ENCODE measurements around the gene ATP2B2. TPM values are rescaled to one million over a fixed set of nuclear protein-coding genes. Genes with fewer than 3 reads are reported as not detected.

The ATP2B2 gene
- total and polyA plus RNA-seq, 9 of the 15 experiments (the other 6 are each of a cell fraction or from before 2014, with no cell fraction given): 0.06 TPM; not detected in 8

DNA sequence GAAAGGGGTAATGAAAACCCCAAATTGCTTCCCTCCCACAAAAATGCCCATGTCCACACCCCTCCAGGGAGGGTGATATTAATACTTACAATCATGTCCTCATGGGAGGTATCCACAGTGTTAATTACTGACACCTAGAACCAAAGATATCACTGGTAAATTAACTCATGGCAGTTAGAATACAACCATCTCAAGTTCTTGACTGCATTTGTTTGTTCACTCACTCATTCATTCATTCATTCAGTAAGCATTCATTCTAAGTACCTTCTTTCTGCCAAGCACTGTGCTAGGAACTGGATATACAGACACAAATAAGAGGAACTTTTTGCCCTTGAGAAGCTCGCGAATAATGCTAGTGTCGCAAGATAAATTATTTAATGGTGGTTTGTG lies 187.4 kb downstream of the ATP2B2 start:
- intact Hi-C loops (cut with micrococcal nuclease): no loop called here

DNA sequence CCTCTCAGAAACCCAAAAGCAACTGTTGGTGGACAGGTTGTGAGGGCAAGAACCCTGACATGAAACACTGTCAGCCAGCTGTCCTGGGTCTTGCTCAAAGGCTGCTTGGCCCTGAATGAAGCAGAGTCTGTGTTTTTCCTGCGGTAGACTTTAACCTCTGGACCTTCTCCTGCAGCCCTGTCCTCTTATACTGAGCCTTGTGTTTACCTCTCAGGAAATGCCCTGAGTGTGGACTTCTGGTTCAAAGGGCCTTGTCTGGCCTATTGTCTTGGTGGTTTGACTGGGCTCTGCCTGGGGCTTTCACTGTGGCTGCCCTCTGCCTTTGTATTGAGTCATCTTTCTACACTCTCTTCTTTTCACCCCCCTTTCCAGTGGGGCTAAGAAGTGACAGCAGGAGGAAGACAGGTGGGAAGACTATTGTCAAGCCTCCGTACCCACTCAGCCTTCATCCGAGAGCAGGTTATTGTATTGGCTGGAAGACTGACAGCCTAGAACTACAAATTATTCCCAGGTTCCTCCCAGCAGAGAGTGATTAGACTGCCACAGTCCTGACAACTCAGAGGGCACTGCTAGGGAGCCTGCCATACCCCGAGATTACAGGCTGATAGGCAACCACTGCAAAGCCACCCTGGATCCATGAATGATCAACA lies 187.9 kb downstream of the ATP2B2 start:
- Histone ChIP-seq H3K27ac (ENCODE audit: extremely low read depth, low read depth, low read length) (no peak overlapping the region), H3K4me3 (no peak overlapping the region), H3K79me2 (ENCODE audit: control insufficient read depth, insufficient read depth, low read length) (peaks cover 41% of the 10 kb centered on the region), H3K9ac (ENCODE audit: insufficient read depth in 1 of 2, low read depth in 2 of 2, low read length in 2 of 2) (no peak overlapping the region; a peak in 1 of 4 replicates), H3K4me1 (replicated peaks in 1 of 2; ENCODE audit: control insufficient read depth in 2 of 2, insufficient read depth in 2 of 2, low read length in 2 of 2) (peaks cover 5% of the 10 kb centered on the region in 2 experiments; a peak in 3 of 5 replicates), H3K9me1 (ENCODE audit: control insufficient read depth, insufficient read depth, low read length) (peaks cover 9% of the 10 kb centered on the region), H3K36me3 (ENCODE audit: control insufficient read depth, insufficient read depth, low read length) (peaks cover 73% of the 10 kb centered on the region), H2AFZ (ENCODE audit: low read depth, low read length) (no peak overlapping the region), H4K20me1 (replicated peaks; ENCODE audit: control insufficient read depth, insufficient read depth, low read length) (peaks cover 30% of the 10 kb centered on the region), H3K4me2 (ENCODE audit: insufficient read depth, low read length) (no peak overlapping the region), H3K27me3 (ENCODE audit: control insufficient read depth in 2 of 2, insufficient read depth in 2 of 2, low read length in 2 of 2) (no peaks in the 10 kb centered on the region), H3K9me3 (replicated peaks; ENCODE audit: control insufficient read depth, insufficient read depth, low read depth, low read length) (no peaks in the 10 kb centered on the region)
- no peak for ATAC-seq
- FAIRE-seq: no peak
- in situ Hi-C loops (cut with MboI) (loop anchor here (25.0 kb wide), 1 partner anchor 805 kb away; no protein-coding TSS in a partner anchor), intact Hi-C loops (cut with micrococcal nuclease) (no loop called here)
- no TSS peak for BruUV-seq (replicated peaks)
- WGBS (ENCODE audit: insufficient coverage, low coverage, missing lambda C conversion rate): 94% methylated on average over 4 of the region's 4 CpGs
- ChIA-PET POLR2A (interaction anchor here (0.5 to 2.9 kb wide), 3 partner anchors 12 to 1389 kb away, joined by 3 to 30 read pairs (median 3); no protein-coding TSS in a partner anchor), CTCF (ENCODE audit: low intra/inter-chr PET ratio) (interaction anchor here (0.6 kb wide), 1 partner anchor 601 kb away, joined by 7 read pairs; no protein-coding TSS in a partner anchor)
- no peak for TF ChIP-seq CBFB (CRISPR knock-in tag; IDR thresholded peaks at IDR 0.05)
- TF ChIP-seq, protein P1, sequence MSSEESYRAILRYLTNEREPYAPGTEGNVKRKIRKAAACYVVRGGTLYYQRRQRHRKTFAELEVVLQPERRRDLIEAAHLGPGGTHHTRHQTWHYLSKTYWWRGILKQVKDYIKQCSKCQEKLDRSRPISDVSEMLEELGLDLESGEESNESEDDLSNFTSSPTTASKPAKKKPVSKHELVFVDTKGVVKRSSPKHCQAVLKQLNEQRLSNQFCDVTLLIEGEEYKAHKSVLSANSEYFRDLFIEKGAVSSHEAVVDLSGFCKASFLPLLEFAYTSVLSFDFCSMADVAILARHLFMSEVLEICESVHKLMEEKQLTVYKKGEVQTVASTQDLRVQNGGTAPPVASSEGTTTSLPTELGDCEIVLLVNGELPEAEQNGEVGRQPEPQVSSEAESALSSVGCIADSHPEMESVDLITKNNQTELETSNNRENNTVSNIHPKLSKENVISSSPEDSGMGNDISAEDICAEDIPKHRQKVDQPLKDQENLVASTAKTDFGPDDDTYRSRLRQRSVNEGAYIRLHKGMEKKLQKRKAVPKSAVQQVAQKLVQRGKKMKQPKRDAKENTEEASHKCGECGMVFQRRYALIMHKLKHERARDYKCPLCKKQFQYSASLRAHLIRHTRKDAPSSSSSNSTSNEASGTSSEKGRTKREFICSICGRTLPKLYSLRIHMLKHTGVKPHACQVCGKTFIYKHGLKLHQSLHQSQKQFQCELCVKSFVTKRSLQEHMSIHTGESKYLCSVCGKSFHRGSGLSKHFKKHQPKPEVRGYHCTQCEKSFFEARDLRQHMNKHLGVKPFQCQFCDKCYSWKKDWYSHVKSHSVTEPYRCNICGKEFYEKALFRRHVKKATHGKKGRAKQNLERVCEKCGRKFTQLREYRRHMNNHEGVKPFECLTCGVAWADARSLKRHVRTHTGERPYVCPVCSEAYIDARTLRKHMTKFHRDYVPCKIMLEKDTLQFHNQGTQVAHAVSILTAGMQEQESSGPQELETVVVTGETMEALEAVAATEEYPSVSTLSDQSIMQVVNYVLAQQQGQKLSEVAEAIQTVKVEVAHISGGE (CRISPR knock-in tag; IDR thresholded peaks at IDR 0.05): 0 out of 6 replicates have a peak, but pooled peaks of 1 of the 3 experiments have one; percentile 6
- DNase-seq (ENCODE audit: extremely low read depth in 1 of 4, low spot score in 3 of 4): no peak

More for the DNA sequence above, 187.4 kb downstream of the ATP2B2 start:
- in situ Hi-C loops (cut with MboI): loop anchor here (25.0 kb wide), 1 partner anchor 806 kb away; no protein-coding TSS in a partner anchor
- POLR2A ChIA-PET: interaction anchor here (0.6 to 4.0 kb wide), 3 partner anchors 13 to 385 kb away, joined by 3 to 39 read pairs (median 3); partner anchors contain the start of gene CRELD1
- no peak for ATAC-seq
- Histone ChIP-seq H3K79me2 (ENCODE audit: control insufficient read depth, insufficient read depth, low read length) (peaks cover 41% of the 10 kb centered on the region), H2AFZ (ENCODE audit: low read depth, low read length) (no peak overlapping the region), H3K27ac (ENCODE audit: extremely low read depth, low read depth, low read length) (no peak overlapping the region), H3K27me3 (ENCODE audit: control insufficient read depth in 2 of 2, insufficient read depth in 2 of 2, low read length in 2 of 2) (no peaks in the 10 kb centered on the region), H3K9me1 (ENCODE audit: control insufficient read depth, insufficient read depth, low read length) (peaks cover 9% of the 10 kb centered on the region), H3K9me3 (replicated peaks; ENCODE audit: control insufficient read depth, insufficient read depth, low read depth, low read length) (no peaks in the 10 kb centered on the region), H3K4me3 (no peak overlapping the region), H3K9ac (ENCODE audit: insufficient read depth in 1 of 2, low read depth in 2 of 2, low read length in 2 of 2) (no peak overlapping the region; a peak in 1 of 4 replicates), H3K4me2 (ENCODE audit: insufficient read depth, low read length) (no peak overlapping the region), H3K36me3 (ENCODE audit: control insufficient read depth, insufficient read depth, low read length) (peaks cover 68% of the 10 kb centered on the region), H4K20me1 (replicated peaks; ENCODE audit: control insufficient read depth, insufficient read depth, low read length) (peaks cover 25% of the 10 kb centered on the region), H3K4me1 (replicated peaks in 1 of 2; ENCODE audit: control insufficient read depth in 2 of 2, insufficient read depth in 2 of 2, low read length in 2 of 2) (peaks cover 5% of the 10 kb centered on the region in 2 experiments; a peak in 3 of 5 replicates)
- FAIRE-seq: no peak
- TF ChIP-seq ZNF24 (IDR thresholded peaks at IDR 0.05) (peak; percentile 86), KDM4B (IDR thresholded peaks at IDR 0.05; ENCODE audit: borderline replicate concordance in 2 of 2, low read depth in 1 of 2) (no peak)
- CTCF ChIA-PET (ENCODE audit: low intra/inter-chr PET ratio): no interaction called here
- no peak for DNase-seq (ENCODE audit: extremely low read depth in 1 of 4, low spot score in 3 of 4)
- no TSS peak for BruUV-seq (replicated peaks)
- 100% methylated on average over 3 of the region's 3 CpGs for WGBS (ENCODE audit: insufficient coverage, low coverage, missing lambda C conversion rate)
